Fibroblast of skin of left quadriceps (primary cell): ENCODE results near the gene RABL2A.
"Not testable (repeated sequence)": the region's sequence is repeated elsewhere in the genome, so short reads cannot be mapped to it uniquely, and the experiment has no call there.

Experiments used
- DNase-seq, 2 experiments: peaks; one replicate each; pipeline ENCODE4 v3.0.0-alpha.2; 2013; ENCODE audit warnings: low read depth in 2 of 2

The RABL2A gene

DNA sequence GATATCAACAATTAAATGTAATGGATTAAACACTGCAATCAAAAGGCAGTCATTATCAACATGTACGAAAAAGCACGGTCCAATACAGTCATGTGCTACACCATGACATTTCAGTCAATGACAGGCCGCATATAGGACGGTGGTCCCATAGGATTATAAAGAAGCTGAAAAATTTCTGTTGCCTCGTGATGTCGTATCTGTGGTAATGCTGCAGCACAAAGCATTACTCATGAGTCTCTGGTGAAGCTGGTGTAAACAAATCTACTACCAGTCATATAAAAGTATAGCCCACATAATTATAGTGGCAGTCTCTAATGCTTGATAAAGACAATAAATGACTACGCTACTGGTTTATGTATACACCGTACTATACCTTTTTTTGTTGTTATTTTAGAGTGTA, 58.4 kb downstream of the RABL2A start:
- DNase-seq = no peak

DNA sequence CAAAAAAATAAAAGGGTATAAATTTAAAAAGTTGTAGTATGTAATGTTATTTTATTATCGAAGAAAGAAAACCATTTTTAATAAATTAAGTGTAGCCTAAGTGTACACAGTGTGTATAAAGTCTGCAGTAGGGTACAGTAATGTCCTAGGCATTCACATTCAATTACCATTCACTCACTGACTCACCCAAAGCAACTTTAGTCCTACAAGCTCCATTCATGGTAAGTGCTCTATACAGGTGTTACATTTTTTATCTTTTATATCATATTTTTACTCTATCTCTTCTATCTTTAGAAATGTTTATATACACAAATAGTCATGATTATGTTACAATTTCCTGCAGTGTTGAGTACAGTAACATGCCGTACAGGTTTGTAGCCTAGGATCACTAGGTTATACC, 59.5 kb downstream of the RABL2A start:
- DNase-seq = no peak

DNA sequence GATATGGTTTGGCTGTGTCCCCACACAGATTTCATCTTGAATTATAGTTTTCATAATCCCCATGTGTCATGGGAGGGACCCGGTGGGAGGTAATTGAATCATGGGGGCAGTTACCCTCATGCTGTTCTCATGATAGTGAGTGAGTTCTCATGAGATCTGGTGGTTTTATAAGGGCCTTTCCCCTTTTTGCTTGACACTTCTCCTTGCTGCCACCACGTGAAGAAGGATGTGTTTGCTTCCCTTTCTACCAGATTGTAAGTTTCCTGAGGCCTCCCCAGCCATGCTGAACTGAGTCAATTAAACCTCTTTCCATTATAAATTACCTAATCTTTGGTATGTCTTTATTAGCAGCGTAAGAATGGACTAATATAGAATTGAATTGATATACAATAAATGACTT, 63.8 kb downstream of the RABL2A start:
- DNase-seq = not testable (repeated sequence)
